ENCODE measurements around the gene FLT3.

- TF ChIP-seq CTCF (IDR thresholded peaks at IDR 0.05; ENCODE audit: poor library complexity) (no peak), EZH2 (IDR thresholded peaks at IDR 0.05; ENCODE audit: borderline replicate concordance) (no peak), EZH2phosphoT487 (IDR thresholded peaks at IDR 0.05; ENCODE audit: low read depth, severe bottlenecking, unreplicated experiment) (no peak)
Observed at GRCh38 chr13:28012383-28012782, 88.0 kb downstream of the FLT3 start.

All from hepatocyte (in vitro differentiated cells).